ENCODE data around the gene NKX2-2. TPM values are rescaled to one million over a fixed set of nuclear protein-coding genes. Genes with fewer than 3 reads are reported as not detected.
A peak's percentile ranks its signal among the peaks of the same experiment; 100 is the strongest.

The NKX2-2 gene
- total and polyA plus RNA-seq, 5 experiments from 2014 or later: not detected

DNA sequence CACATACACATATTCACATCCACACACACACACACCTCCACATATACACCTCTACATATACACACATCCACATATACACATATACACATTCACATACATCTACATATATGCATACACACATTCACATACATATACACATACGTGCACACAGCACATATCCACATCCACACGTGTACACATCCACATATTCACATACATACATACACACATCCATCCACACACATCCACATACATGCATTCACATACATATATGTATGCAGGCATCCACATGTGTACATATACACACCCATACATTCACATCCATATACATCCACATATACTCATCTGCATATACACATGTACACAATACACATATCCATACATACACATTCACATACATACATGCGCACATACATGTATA, 25.6 kb upstream of the NKX2-2 start:
- H3K9me3 Mint-ChIP-seq: peaks cover 0 to 6% (median 1%) of the 10 kb centered on the region in 9 donors
- no peak for DNase-seq

DNA sequence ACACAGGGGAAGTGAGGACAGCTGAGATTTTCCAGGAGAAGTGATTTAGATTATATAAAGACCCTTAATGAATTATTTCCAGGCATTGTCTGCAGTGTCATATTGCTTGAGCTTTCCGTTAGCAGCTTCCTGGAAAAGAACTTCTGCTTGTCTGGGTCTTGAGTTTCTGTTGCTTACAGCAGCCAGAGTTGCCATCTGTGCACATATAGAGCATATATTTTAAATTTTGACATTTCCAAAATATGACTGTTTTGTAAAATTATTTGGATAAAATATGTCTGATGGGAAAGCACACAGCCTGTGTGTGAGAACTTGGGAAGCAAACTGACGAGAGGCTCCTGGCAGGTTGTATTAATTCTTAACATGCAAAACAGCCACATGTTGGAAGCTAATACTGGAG, 21.0 kb upstream of the NKX2-2 start:
- H3K4me1 Mint-ChIP-seq: peaks cover 0 to 3% (median 1%) of the 10 kb centered on the region in 4 donors
- H3K36me3 Mint-ChIP-seq: no peaks in the 10 kb centered on the region
- DNase-seq: no peak
- no peak overlapping the region for H3K4me3 Mint-ChIP-seq
- POLR2A ChIA-PET: no interaction called here
- H3K27ac Mint-ChIP-seq: no peak overlapping the region
- H3K9me3 Mint-ChIP-seq: peaks cover 0 to 2% (median 0%) of the 10 kb centered on the region in 9 donors
- H3K27me3 Mint-ChIP-seq: peaks cover 11 to 26% (median 18%) of the 10 kb centered on the region in 5 donors
- no peak for ATAC-seq

More for the DNA sequence above, 25.6 kb upstream of the NKX2-2 start:
- H3K4me1 Mint-ChIP-seq: no peaks in the 10 kb centered on the region
- POLR2A ChIA-PET: no interaction called here
- no peak overlapping the region for H3K4me3 Mint-ChIP-seq
- H3K27ac Mint-ChIP-seq: no peak overlapping the region
- peaks cover 7 to 18% (median 17%) of the 10 kb centered on the region in 5 donors for H3K27me3 Mint-ChIP-seq
- H3K36me3 Mint-ChIP-seq: no peaks in the 10 kb centered on the region
- no peak for ATAC-seq

DNA sequence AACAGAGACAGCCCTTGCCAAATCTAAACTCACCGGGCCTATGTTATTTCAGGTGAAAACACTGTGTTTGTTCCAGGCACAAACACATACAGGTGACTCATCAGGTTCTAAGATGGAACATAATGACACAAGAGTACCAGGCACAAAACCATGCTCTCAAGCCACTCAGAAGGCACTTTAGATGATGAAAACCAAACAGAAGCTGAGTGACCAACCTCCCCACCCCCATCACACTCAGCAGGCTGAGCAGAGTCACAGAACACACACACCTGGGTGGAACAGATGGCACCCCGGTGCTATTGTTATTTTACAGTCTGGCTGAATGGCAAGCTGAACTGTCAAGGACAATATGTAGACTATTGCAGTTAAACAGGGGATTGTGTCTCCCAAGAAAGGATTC, 20.6 kb upstream of the NKX2-2 start:
- Mint-ChIP-seq H3K27ac (no peak overlapping the region), H3K9me3 (peaks cover 0 to 2% (median 0%) of the 10 kb centered on the region in 9 donors), H3K36me3 (no peaks in the 10 kb centered on the region), H3K4me1 (peaks cover 0 to 6% (median 3%) of the 10 kb centered on the region in 4 donors), H3K4me3 (no peak overlapping the region), H3K27me3 (peaks cover 10 to 27% (median 15%) of the 10 kb centered on the region in 5 donors)
- DNase-seq: no peak
- POLR2A ChIA-PET: no interaction called here
- ATAC-seq: no peak

DNA sequence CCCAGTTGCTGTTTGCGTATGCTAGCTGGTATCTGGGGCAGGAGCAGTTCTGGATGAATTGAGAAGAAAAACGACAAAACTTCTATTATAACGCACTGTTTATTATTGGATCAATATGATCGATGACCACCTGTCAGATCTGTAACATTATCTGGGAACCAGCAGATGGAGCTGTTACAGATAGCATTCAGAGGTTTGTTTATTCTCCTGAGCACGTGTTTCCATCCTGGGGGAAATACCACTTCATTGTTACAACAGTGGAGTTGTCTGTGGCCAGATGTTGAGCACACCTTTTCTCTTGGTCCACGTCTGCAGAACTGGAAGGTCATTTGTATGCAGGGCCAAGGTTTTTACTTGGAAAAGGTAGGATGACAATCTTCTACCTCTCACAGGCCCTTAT, 16.0 kb upstream of the NKX2-2 start:
- no peak for DNase-seq
- Mint-ChIP-seq H3K36me3 (no peaks in the 10 kb centered on the region), H3K27me3 (peaks cover 20 to 39% (median 33%) of the 10 kb centered on the region in 5 donors), H3K4me1 (peaks cover 2 to 6% (median 3%) of the 10 kb centered on the region in 4 donors), H3K27ac (no peak overlapping the region), H3K9me3 (peaks cover 0 to 2% (median 0%) of the 10 kb centered on the region in 9 donors), H3K4me3 (no peak overlapping the region)
- ATAC-seq: no peak
- POLR2A ChIA-PET: interaction anchor here (0.6 kb wide), 1 partner anchor 9 kb away, joined by 4 read pairs; no protein-coding TSS in a partner anchor

DNA sequence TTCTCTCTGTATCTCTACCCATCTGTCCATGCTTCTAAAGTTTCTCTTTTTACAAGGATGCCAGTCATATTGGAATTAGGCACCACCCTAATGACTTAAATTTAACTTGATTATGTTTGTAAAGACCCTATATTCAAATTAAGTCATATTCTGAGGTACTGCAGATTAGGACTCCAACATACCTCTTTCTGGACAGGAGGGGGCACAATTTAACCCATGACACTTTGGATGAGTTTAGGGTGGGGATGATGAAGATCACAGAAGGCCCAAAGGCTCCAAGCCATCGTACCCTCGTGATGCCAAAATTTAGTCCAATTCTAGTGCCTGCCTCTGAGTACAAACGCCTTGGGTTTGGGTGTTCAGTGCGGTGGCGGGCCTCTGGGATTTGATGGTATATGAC, 15.0 kb upstream of the NKX2-2 start:
- no peak for ATAC-seq
- peaks cover 2 to 6% (median 4%) of the 10 kb centered on the region in 4 donors for H3K4me1 Mint-ChIP-seq
- peaks cover 26 to 49% (median 43%) of the 10 kb centered on the region in 5 donors for H3K27me3 Mint-ChIP-seq
- no peak for DNase-seq
- H3K9me3 Mint-ChIP-seq: peaks cover 0 to 2% (median 0%) of the 10 kb centered on the region in 9 donors
- H3K4me3 Mint-ChIP-seq: no peak overlapping the region
- POLR2A ChIA-PET: no interaction called here
- H3K36me3 Mint-ChIP-seq: no peaks in the 10 kb centered on the region
- H3K27ac Mint-ChIP-seq: no peak overlapping the region

DNA sequence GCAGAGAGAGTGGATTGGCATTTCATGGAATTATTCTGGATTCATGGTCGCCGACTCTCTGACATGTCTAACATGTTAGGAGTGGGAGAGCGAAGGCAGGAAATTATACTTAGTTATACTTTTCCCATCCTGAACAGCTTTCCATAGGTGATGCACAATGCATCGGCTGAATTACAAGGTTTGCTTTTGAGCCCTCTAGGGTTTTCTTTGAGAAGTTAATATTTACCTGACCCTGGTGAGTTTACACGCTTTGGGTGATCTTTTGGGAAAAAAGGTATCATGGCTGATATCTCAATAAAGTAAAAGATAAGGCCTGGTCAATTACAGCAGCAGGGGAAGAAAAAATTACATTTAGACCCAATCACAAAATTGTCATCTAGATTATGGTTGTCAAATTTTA, 14.0 kb upstream of the NKX2-2 start:
- POLR2A ChIA-PET: no interaction called here
- DNase-seq (no peak), ATAC-seq (no peak)
- H3K4me1 Mint-ChIP-seq: peaks cover 7 to 11% (median 8%) of the 10 kb centered on the region in 4 donors
- H3K27me3 Mint-ChIP-seq: peaks cover 31 to 57% (median 49%) of the 10 kb centered on the region in 5 donors
- H3K4me3 Mint-ChIP-seq: no peak overlapping the region
- peaks cover 0 to 2% (median 0%) of the 10 kb centered on the region in 9 donors for H3K9me3 Mint-ChIP-seq
- no peaks in the 10 kb centered on the region for H3K36me3 Mint-ChIP-seq
- H3K27ac Mint-ChIP-seq: no peak overlapping the region

DNA sequence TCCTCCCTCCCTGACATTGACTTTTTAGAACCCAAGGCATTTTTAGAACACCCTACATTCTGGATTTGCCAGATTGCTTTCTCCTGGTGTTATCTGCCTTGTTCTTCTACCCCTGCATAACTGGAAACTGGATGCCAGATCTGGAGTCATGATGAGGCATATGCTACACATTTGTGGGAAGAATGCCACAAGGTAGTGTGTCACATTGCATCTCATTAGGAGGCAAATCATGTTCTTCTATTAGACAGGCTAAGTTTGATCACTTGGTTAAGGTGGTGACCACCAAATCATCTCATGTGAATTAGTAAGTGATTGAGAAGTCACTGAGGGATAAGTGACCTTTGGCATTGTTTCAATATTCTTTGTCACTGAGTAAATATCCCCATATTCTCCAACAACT, 12.9 kb upstream of the NKX2-2 start:
- POLR2A ChIA-PET: no interaction called here
- peaks cover 28 to 60% (median 46%) of the 10 kb centered on the region in 5 donors for H3K27me3 Mint-ChIP-seq
- peaks cover 7 to 12% (median 10%) of the 10 kb centered on the region in 4 donors for H3K4me1 Mint-ChIP-seq
- DNase-seq (no peak), ATAC-seq (no peak)
- H3K27ac Mint-ChIP-seq: no peak overlapping the region
- no peak overlapping the region for H3K4me3 Mint-ChIP-seq
- peaks cover 0 to 2% (median 0%) of the 10 kb centered on the region in 9 donors for H3K9me3 Mint-ChIP-seq
- H3K36me3 Mint-ChIP-seq: no peaks in the 10 kb centered on the region

DNA sequence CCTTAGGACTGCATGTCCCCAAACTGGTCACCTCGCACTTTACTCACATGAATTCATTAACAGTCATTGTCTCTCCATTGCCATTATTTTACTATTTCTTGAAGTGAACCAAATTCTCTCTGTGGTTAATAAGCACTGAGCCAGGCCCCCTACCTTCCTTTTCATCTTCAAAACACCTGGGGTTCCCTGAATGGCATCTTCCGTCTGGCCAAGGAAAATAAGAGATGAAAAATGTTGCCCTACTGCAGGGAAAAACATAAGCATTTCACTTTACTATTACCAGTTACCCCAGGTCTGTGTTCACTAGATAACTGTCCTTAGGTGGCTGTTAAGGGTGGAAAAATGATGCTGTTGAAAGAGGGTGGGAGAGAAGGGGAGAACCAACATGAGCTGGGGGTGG, 10.0 kb upstream of the NKX2-2 start:
- POLR2A ChIA-PET: no interaction called here
- peak overlapping the region in 1 of 10 donors; percentile 2 for H3K27ac Mint-ChIP-seq
- DNase-seq (no peak), ATAC-seq (no peak)
- no peaks in the 10 kb centered on the region for H3K9me3 Mint-ChIP-seq
- peak overlapping the region in 3 of 10 donors; percentile 1 to 35 (median 2) for H3K4me3 Mint-ChIP-seq
- H3K4me1 Mint-ChIP-seq: peaks cover 12 to 18% (median 15%) of the 10 kb centered on the region in 4 donors
- H3K36me3 Mint-ChIP-seq: no peaks in the 10 kb centered on the region
- peaks cover 43 to 86% (median 67%) of the 10 kb centered on the region in 5 donors for H3K27me3 Mint-ChIP-seq

DNA sequence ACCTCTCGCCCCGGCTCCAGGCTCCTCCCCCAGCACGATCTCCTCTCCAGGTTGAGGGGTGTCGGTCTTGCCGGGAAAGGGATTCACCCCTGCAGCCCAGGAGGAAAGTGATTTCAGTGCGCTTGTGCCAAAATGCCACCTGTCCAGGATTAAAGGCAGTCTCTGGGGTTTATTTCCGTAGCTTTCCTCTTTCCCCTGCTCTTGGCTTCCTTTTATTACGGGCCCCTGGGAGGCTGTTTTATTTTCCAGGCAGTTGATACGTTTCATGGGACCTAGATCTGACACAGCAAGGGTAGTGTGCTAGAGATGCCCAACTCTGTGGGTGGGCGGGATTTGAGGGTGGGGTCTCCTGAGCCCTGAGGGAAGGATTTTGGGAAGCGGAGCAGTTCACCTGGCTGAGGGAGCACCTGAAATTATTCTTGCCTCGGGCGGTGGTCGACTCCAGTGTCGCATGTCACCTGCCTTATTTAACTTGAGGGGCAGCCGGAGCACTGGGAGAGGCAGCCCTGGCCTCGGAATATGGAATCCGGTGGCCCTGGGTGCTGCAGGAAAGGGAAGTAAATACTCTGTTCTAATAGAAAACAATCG, 9.5 kb upstream of the NKX2-2 start:
- POLR2A ChIA-PET: no interaction called here
- Mint-ChIP-seq H3K27me3 (peaks cover 41 to 86% (median 68%) of the 10 kb centered on the region in 5 donors), H3K36me3 (no peaks in the 10 kb centered on the region), H3K4me3 (peak overlapping the region in 6 of 10 donors; percentile 49 to 74 (median 58)), H3K9me3 (no peaks in the 10 kb centered on the region), H3K4me1 (peaks cover 12 to 19% (median 15%) of the 10 kb centered on the region in 4 donors), H3K27ac (no peak overlapping the region)
- DNase-seq: no peak
- no peak for ATAC-seq

DNA sequence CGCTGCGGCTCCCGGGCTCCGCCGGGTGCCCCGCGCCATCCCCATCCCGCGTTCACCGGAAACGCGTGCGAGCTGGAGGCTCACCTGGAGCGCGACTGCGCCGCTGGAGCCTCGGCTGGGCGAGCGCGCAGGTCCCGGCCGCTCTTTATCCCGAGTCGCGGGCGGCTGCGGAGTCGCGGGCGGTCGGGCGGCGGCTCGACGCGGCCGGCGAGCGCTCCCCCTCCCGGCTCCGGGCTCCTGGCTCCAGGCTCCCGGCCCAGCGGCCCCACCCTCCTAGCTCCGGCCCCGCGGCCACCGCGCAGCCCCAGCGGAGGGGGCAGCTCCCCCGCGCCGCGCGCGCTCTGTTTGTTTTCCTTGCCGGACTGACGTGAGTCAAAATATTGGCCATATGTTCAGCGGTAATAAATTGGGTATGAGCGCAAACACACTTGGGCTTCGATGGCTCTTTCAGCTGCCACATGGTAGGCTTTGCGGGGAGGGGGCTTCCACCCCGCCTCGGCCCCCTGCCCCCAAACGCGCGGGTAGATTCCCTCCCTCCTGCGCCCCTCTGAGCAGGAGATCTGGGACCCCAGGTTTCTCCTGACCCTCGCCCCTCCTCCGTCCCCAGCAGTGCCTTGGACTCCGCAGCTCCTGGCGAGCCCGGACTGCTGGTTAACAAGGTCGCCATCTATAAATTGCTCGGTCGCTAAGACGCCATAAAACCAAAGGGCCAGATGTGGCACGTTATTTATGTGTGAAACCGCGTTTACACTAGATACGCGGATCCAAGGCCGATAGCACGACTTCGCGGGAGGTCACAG, 8.8 kb upstream of the NKX2-2 start:
- no peaks in the 10 kb centered on the region for H3K36me3 Mint-ChIP-seq
- POLR2A ChIA-PET: no interaction called here
- no peaks in the 10 kb centered on the region for H3K9me3 Mint-ChIP-seq
- H3K4me1 Mint-ChIP-seq: peaks cover 16 to 26% (median 21%) of the 10 kb centered on the region in 4 donors
- H3K27me3 Mint-ChIP-seq: peaks cover 45 to 92% (median 75%) of the 10 kb centered on the region in 5 donors
- ATAC-seq: no peak
- H3K4me3 Mint-ChIP-seq: peak overlapping the region in 6 of 10 donors; percentile 49 to 74 (median 58)
- no peak for DNase-seq
- no peak overlapping the region for H3K27ac Mint-ChIP-seq

DNA sequence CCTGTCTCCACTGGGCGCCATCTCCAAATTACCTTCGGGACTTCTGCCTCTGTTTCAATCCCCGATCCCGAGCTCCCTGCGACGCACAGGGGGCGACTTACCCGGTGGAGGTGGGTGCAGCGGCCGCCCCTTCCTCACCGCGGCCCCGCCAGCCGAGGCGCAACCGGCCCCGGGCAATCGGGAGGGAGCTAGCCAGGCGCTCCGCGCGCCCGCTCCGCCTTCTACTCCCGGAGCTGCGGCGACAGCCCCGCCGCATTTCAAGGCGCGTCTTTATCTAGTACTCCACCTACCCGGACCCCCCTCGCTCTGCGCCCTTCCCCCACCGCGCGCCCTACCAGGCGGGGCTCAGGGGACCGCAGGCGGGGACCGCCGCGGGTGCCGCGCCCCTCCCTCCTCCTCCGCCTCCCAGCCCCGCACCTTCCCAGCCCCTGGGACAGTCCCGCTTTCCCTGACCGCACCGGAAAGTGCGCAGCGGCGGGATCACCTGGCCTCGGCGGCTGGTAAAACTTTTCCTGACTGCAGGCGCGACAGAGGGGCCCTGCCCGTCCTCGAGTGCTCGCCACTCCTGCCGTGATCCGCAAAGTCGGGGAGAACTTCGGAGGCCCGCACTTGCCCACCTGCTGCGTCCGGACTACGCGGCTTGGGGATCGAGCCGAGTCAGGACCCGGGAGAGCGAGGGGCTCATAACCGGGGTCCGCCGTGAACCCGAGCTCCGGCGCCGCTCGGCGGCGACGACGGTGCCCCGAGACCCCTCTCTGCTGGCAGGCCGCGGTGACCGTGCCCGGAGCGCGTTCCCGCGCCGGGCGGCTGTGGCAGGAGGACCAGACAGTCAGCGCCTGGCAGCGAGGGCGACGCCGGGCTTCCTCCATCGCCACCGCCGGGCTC, 8.0 kb upstream of the NKX2-2 start:
- Mint-ChIP-seq H3K27ac (peak overlapping the region in 1 of 10 donors; percentile 67), H3K9me3 (no peaks in the 10 kb centered on the region), H3K36me3 (peaks cover 0 to 2% (median 0%) of the 10 kb centered on the region in 3 donors), H3K4me1 (peaks cover 20 to 35% (median 25%) of the 10 kb centered on the region in 4 donors), H3K27me3 (peaks cover 47 to 92% (median 76%) of the 10 kb centered on the region in 5 donors), H3K4me3 (peak overlapping the region in 2 of 10 donors; percentile 29 to 64)
- ATAC-seq (no peak), DNase-seq (no peak)
- POLR2A ChIA-PET: no interaction called here

Measured in naive thymus-derived CD8-positive, alpha-beta T cell (primary cell).